K562 (cell line): Measurements from ENCODE around the gene C2orf42. TPM values are rescaled to one million over a fixed set of nuclear protein-coding genes. Genes with fewer than 3 reads are reported as not detected.

Experiments
- ASH1L ChIP-seq: fragments of 450-650 bp; IDR thresholded peaks from 2 replicates; pipeline ENCODE4 v1.6.1; 2018; ENCODE audit warnings: borderline replicate concordance, mild to moderate bottlenecking, low read depth; ENCODE audit not compliant: partially characterized antibody
- BHLHE40 ChIP-seq: IDR thresholded peaks from 2 replicates; pipeline ENCODE4 v1.6.1; 2011; ENCODE audit warnings: low read length, improper control_type of control experiment
- CBFB ChIP-seq: sonication (generic); formaldehyde crosslinking; IDR thresholded peaks from 2 replicates; pipeline ENCODE4 v1.4.0; 2020; ENCODE audit warnings: mild to moderate bottlenecking, missing genetic modification reagents
- EWSR1 ChIP-seq: fragments of 450-650 bp; IDR thresholded peaks from 2 replicates; pipeline ENCODE4 v1.6.1; 2018; ENCODE audit warnings: borderline replicate concordance, mild to moderate bottlenecking, low read depth, moderate library complexity; ENCODE audit not compliant: partially characterized antibody
- FOXM1 ChIP-seq, 2 experiments: fragments of 450-650 bp in 1 of 2; sonication (generic) in 1 of 2; formaldehyde crosslinking in 1 of 2; IDR thresholded peaks; 2 replicates each; pipeline versions ENCODE4 v1.6.1 to v1.9.0; 2017 to 2022; ENCODE audit warnings: low read depth in 2 of 2, mild to moderate bottlenecking in 2 of 2, missing genetic modification reagents in 1 of 2, moderate library complexity in 1 of 2
- KDM1A ChIP-seq, 2 experiments: fragments of 450-650 bp; IDR thresholded peaks; 2 replicates each; pipeline ENCODE4 v1.6.1; 2016; ENCODE audit warnings: mild to moderate bottlenecking in 2 of 2
- MAZ ChIP-seq, 2 experiments: fragments of 450-650 bp in 1 of 2; sonication (generic) in 1 of 2; formaldehyde crosslinking; IDR thresholded peaks in 1 of 2; conservative IDR thresholded peaks in 1 of 2; 2 replicates each; pipeline versions ENCODE4 v1.4.0 to v1.5.0; 2020; ENCODE audit warnings: mild to moderate bottlenecking in 1 of 2, missing genetic modification reagents in 1 of 2
- RBM15 ChIP-seq: fragments of 200-400 bp; formaldehyde crosslinking; IDR thresholded peaks from 2 replicates; pipeline ENCODE4 v1.6.1; 2018; ENCODE audit warnings: mild to moderate bottlenecking, low read length, moderate library complexity; ENCODE audit not compliant: insufficient read depth
- TRIM24 ChIP-seq, 2 experiments: fragments of 450-650 bp; IDR thresholded peaks; 2 replicates each; pipeline ENCODE4 v1.6.1; 2016
- TRIM28 ChIP-seq: fragments of 450-650 bp; IDR thresholded peaks from 2 replicates; pipeline ENCODE4 v1.6.1; 2017
- XRCC3 ChIP-seq: fragments of 450-650 bp; IDR thresholded peaks from 2 replicates; pipeline ENCODE4 v1.6.1; 2017; ENCODE audit warnings: mild to moderate bottlenecking, moderate library complexity
- ZFP30 ChIP-seq: fragments of 250-450 bp; sonication (Bioruptor Pico); IDR thresholded peaks from 2 replicates; pipeline ENCODE4 v1.8.0; 2022; ENCODE audit warnings: moderate library complexity, mild to moderate bottlenecking, inconsistent platforms, borderline replicate concordance
- ZNF583 ChIP-seq: fragments of 250-450 bp; sonication (Bioruptor Pico); IDR thresholded peaks from 2 replicates; pipeline ENCODE4 v1.4.0; 2020
- ZNF77 ChIP-seq: fragments of 250-450 bp; sonication (Bioruptor Pico); IDR thresholded peaks from 2 replicates; pipeline ENCODE4 v1.5.0; 2020
- polyA plus RNA-seq, 8 experiments: library from polyadenylated mRNA; depleted of rRNA in 4 of 8; stranded (reverse) in 5 of 8; unstranded in 3 of 8; fragments of >200 nt; fragmentation: Nextera tagmentation in 2 of 8; fragmentation: Illumina TruSeq in 1 of 8; extraction: Ambion mirVana in 2 of 8; extraction: Trizol in 1 of 8; gene quantifications; 2 replicates each; pipeline versions ENCODE4 v1.2.1 to v1.2.3, GENCODE V29; 2011 to 2014; ENCODE audit warnings: inconsistent platforms in 1 of 8, missing spikeins in 1 of 8
- total RNA-seq, 7 experiments: library from RNA; depleted of rRNA in 6 of 7; stranded (reverse); fragments of >200 nt in 6 of 7; fragmentation: Illumina TruSeq in 2 of 7; extraction: Trizol in 2 of 7; gene quantifications; 2 replicates each; pipeline versions ENCODE4 v1.2.1 to v1.2.3, GENCODE V29; 2011 to 2021; ENCODE audit warnings: low replicate concordance in 1 of 7
- TF ChIP-seq, protein P1 (sequence below): fragments of 450-650 bp; IDR thresholded peaks from 2 replicates; pipeline ENCODE4 v1.6.1; 2016; ENCODE audit warnings: missing biosample characterization, missing genetic modification characterization
- TF ChIP-seq, protein P2 (sequence below): fragments of 250-450 bp; sonication (Bioruptor Pico); IDR thresholded peaks from 2 replicates; pipeline ENCODE4 v1.5.0; 2021; ENCODE audit warnings: mild to moderate bottlenecking, moderate library complexity
- TF ChIP-seq, protein P3 (sequence below): fragments of 250-450 bp; sonication (Bioruptor Pico); IDR thresholded peaks from 2 replicates; pipeline ENCODE4 v1.6.1; 2021; ENCODE audit warnings: mild to moderate bottlenecking
- TF ChIP-seq, protein P4 (sequence below), 2 experiments: fragments of 450-650 bp; IDR thresholded peaks; 2 replicates each; pipeline ENCODE4 v1.6.1; 2018; ENCODE audit warnings: mild to moderate bottlenecking in 2 of 2, low read depth in 1 of 2; ENCODE audit not compliant: partially characterized antibody in 2 of 2
- TF ChIP-seq, protein P5 (sequence below): sonication (generic); formaldehyde crosslinking; IDR thresholded peaks from 2 replicates; pipeline ENCODE4 v1.8.0; 2022; ENCODE audit warnings: missing genetic modification reagents, mild to moderate bottlenecking, borderline replicate concordance

Gene C2orf42
- total and polyA plus RNA-seq, 9 of the 15 experiments (the other 6 are each of a cell fraction or from before 2014, with no cell fraction given), result 4.6 to 10.9 (median 7.5) TPM

DNA sequence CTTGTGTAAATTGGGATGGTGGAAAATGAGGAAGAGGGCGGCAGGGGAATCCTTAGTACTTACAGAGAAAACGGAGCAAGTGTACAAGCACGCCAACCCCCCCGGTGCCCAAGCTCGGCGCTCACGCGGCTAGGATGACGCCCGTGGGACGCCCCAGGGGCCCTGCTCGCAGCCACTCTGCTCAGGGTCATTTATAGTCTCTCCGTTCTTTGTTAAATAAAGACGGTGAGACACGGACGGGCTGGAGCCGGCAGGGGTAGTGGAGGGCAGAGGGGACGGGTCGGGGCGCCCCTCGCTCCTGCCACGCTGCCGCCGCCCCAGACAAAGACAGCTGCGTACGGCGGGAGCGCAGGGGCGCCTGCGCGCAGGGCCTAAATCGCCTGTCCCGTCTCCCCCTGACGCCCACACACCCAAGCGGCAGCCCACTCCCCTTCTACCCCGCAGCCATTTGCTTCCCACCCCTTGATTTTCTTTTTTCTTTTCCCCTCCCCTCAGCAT is 65.8 kb downstream of the C2orf42 start (continued):
- TF ChIP-seq XRCC3 (no peak), BHLHE40 (peak; percentile 55; the same call in 1 of the 2 replicates), RBM15 (no peak), ASH1L (no peak), MAZ (CRISPR knock-in tag; conservative IDR thresholded peaks at IDR 0.05 in 1 of 2, IDR thresholded peaks at IDR 0.05 in 1 of 2) (peak; percentile 44 to 56; a peak in 2 of 4 replicates), ZNF77 (CRISPR knock-in tag) (no peak), TRIM24 (IDR thresholded peaks at IDR 0.05) (no peak), ZFP30 (CRISPR knock-in tag) (no peak), EWSR1 (no peak), KDM1A (IDR thresholded peaks at IDR 0.05) (no peak), CBFB (CRISPR knock-in tag) (no peak), ZNF583 (peak; percentile 58; the same call in 1 of the 2 replicates), TRIM28 (no peak), FOXM1 (IDR thresholded peaks at IDR 0.05; ENCODE audit: low read depth) (no peak), FOXM1 (CRISPR knock-in tag; IDR thresholded peaks at IDR 0.05; ENCODE audit: low read depth) (no peak)
- TF ChIP-seq, protein P1, sequence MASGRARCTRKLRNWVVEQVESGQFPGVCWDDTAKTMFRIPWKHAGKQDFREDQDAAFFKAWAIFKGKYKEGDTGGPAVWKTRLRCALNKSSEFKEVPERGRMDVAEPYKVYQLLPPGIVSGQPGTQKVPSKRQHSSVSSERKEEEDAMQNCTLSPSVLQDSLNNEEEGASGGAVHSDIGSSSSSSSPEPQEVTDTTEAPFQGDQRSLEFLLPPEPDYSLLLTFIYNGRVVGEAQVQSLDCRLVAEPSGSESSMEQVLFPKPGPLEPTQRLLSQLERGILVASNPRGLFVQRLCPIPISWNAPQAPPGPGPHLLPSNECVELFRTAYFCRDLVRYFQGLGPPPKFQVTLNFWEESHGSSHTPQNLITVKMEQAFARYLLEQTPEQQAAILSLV (tag), result no peak
- TF ChIP-seq, protein P2, sequence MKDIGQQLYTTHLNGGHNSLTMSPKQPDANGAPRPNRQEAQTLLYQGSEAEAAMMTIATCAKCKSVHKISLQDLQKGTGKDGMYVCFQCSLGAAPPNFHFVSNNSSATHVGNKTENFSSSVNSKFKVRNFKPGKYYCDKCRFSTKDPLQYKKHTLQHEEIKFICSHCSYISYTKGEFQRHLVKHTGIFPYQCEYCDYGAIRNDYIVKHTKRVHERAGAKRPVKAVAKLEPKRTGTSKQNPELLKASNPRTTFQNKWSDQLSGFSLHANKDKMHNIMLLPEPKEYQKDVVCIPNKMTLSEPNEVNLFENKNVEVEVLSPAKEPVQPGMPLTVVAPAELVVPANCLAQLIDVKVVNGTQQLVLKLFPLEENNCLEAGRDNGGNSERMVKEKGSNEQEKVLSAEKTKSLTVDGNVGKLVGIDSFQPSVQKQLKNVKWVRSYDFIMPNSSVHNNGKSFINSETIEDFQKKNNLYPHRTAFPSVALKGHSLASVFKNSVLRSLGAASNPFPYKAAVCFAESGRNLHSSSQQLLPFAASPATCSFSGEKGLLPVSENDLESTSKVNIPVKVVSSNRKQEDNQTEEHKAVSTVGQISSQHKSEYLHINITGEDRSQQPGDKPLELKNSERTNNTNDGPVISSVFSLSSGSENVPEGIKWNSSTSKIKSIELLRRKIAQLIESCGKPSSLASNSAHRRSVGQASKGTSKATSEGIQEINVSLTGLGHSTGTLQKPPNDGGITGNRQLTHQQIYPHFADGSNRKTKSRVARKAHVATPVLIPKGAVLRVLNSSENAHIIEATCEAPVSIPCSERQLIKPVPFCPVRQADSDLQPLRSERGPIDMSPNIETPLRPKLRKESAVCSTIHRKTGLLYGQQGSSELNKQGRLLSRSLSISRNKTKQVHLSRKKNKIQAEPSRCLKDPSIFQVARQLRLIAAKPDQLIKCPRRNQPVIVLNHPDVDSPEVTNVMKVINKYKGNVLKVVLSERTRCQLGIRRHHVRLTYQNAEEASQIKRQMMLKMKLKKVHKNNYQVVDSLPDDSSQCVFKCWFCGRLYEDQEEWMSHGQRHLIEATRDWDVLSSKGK, result no peak
- TF ChIP-seq, protein P3, sequence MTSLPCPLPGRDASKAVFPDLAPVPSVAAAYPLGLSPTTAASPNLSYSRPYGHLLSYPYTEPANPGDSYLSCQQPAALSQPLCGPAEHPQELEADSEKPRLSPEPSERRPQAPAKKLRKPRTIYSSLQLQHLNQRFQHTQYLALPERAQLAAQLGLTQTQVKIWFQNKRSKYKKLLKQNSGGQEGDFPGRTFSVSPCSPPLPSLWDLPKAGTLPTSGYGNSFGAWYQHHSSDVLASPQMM, result no peak
- TF ChIP-seq, protein P4, sequence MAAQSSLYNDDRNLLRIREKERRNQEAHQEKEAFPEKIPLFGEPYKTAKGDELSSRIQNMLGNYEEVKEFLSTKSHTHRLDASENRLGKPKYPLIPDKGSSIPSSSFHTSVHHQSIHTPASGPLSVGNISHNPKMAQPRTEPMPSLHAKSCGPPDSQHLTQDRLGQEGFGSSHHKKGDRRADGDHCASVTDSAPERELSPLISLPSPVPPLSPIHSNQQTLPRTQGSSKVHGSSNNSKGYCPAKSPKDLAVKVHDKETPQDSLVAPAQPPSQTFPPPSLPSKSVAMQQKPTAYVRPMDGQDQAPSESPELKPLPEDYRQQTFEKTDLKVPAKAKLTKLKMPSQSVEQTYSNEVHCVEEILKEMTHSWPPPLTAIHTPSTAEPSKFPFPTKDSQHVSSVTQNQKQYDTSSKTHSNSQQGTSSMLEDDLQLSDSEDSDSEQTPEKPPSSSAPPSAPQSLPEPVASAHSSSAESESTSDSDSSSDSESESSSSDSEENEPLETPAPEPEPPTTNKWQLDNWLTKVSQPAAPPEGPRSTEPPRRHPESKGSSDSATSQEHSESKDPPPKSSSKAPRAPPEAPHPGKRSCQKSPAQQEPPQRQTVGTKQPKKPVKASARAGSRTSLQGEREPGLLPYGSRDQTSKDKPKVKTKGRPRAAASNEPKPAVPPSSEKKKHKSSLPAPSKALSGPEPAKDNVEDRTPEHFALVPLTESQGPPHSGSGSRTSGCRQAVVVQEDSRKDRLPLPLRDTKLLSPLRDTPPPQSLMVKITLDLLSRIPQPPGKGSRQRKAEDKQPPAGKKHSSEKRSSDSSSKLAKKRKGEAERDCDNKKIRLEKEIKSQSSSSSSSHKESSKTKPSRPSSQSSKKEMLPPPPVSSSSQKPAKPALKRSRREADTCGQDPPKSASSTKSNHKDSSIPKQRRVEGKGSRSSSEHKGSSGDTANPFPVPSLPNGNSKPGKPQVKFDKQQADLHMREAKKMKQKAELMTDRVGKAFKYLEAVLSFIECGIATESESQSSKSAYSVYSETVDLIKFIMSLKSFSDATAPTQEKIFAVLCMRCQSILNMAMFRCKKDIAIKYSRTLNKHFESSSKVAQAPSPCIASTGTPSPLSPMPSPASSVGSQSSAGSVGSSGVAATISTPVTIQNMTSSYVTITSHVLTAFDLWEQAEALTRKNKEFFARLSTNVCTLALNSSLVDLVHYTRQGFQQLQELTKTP (IDR thresholded peaks at IDR 0.05; ENCODE audit: low read depth in 1 of 2, partially characterized antibody in 2 of 2), result no peak
- TF ChIP-seq, protein P5, sequence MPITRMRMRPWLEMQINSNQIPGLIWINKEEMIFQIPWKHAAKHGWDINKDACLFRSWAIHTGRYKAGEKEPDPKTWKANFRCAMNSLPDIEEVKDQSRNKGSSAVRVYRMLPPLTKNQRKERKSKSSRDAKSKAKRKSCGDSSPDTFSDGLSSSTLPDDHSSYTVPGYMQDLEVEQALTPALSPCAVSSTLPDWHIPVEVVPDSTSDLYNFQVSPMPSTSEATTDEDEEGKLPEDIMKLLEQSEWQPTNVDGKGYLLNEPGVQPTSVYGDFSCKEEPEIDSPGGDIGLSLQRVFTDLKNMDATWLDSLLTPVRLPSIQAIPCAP (CRISPR knock-in tag), result no peak
